Muscle layer of colon (tissue), 2 donors: ENCODE results near the gene TIMM22.
A peak's percentile ranks its signal among the peaks of the same experiment; 100 is the strongest.
"Not testable (repeated sequence)": the region's sequence is repeated elsewhere in the genome, so short reads cannot be mapped to it uniquely, and the experiment has no call there.

Experiments used
- H3K27ac ChIP-seq: one replicate; pipeline ENCODE4 v1.7.0; 2013; ENCODE audit warnings: low read depth, mild to moderate bottlenecking, low read length, moderate library complexity
- H3K27me3 ChIP-seq, 2 donors: one replicate each; pipeline ENCODE4 v1.7.0; 2013; ENCODE audit warnings: low read length in 2 of 2, mild to moderate bottlenecking in 2 of 2; ENCODE audit not compliant: insufficient read depth in 2 of 2, control insufficient read depth in 1 of 2
- H3K36me3 ChIP-seq: one replicate; pipeline ENCODE4 v1.7.0; 2013; ENCODE audit warnings: mild to moderate bottlenecking, low read length; ENCODE audit not compliant: insufficient read depth
- H3K4me1 ChIP-seq: one replicate; pipeline ENCODE4 v1.7.0; 2013; ENCODE audit warnings: mild to moderate bottlenecking, low read length; ENCODE audit not compliant: insufficient read depth
- H3K4me3 ChIP-seq, 2 donors: one replicate each; pipeline ENCODE4 v1.7.0; 2013; ENCODE audit warnings: low read length in 2 of 2, low read depth in 1 of 2, mild to moderate bottlenecking in 1 of 2, moderate library complexity in 1 of 2
- H3K9ac ChIP-seq: one replicate; pipeline ENCODE4 v1.7.0; 2013; ENCODE audit warnings: low read length
- H3K9me3 ChIP-seq: one replicate; pipeline ENCODE4 v1.7.0; 2013; ENCODE audit warnings: mild to moderate bottlenecking, low read length
- donor health status: abdominal sarcoma.
- donor health status: Adenocarcinoma of cecum.

Gene TIMM22

GRCh38 chr17:1047177-1047878 is 50.4 kb downstream of the TIMM22 start:
- Histone ChIP-seq H3K27ac (peak overlapping the region; percentile 54), H3K27me3 (no peaks in the 10 kb centered on the region), H3K36me3 (peaks cover 16% of the 10 kb centered on the region), H3K9ac (peak overlapping the region; percentile 44), H3K9me3 (no peaks in the 10 kb centered on the region), H3K4me1 (peaks cover 27% of the 10 kb centered on the region), H3K4me3 (peak overlapping the region in 1 of 2 donors; percentile 8)

GRCh38 chr17:1047879-1048470 is 51.0 kb downstream of the TIMM22 start:
- Histone ChIP-seq H3K27ac (peak overlapping the region; percentile 54), H3K9me3 (no peaks in the 10 kb centered on the region), H3K4me3 (no peak overlapping the region)

GRCh38 chr17:1048516-1049115 is 51.7 kb downstream of the TIMM22 start:
- peaks cover 21% of the 10 kb centered on the region for H3K4me1 ChIP-seq

More at GRCh38 chr17:1047879-1048470, 51.0 kb downstream of the TIMM22 start:
- Histone ChIP-seq H3K36me3 (peaks cover 12% of the 10 kb centered on the region), H3K9ac (no peak overlapping the region), H3K4me1 (peaks cover 27% of the 10 kb centered on the region), H3K27me3 (no peaks in the 10 kb centered on the region)

DNA sequence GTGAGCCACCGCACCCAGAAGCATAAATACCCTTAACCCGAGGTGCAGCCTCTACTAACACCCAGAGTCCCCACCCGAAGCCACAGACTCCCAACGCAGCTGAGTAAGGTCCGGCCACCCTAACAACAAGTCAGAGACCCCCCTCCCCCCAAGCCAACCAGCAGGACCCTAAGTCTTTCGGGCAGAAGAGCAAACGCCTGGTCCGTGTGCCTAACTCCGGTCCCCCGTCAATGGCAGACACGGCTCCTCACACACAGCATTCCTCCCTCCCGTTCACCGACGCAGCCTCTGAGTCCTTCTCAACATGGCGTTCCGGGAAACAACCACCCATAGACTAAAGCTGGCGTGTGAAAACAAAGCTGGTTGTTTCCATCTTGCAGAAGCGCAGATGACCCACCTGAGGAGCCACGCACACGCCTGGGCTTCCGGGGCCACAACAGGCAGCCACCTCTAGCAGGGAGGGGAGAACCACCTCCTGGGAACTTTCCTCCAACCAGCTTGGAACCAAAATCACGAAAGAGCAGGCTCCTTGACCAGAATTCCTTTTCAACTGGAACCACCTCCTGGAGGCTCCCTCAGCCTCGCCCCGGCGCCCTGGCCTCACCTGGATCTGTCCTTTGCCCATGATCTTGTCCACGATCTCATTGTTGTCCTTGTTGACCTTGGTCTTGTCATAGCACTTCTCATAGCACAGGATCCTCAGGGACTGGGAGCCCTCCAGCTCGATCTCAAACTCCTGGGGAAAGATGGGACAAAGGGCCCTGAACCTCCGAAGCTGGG is 52.7 kb downstream of the TIMM22 start:
- Histone ChIP-seq H3K27me3 (no peaks in the 10 kb centered on the region), H3K4me3 (no peak overlapping the region), H3K9me3 (no peaks in the 10 kb centered on the region), H3K27ac (no peak overlapping the region), H3K4me1 (peaks cover 21% of the 10 kb centered on the region), H3K36me3 (peaks cover 23% of the 10 kb centered on the region), H3K9ac (no peak overlapping the region)

More at GRCh38 chr17:1048516-1049115, 51.7 kb downstream of the TIMM22 start:
- H3K4me3 ChIP-seq, H3K9ac ChIP-seq, H3K27me3 ChIP-seq, H3K9me3 ChIP-seq: not testable (repeated sequence)
- peaks cover 15% of the 10 kb centered on the region for H3K36me3 ChIP-seq
- peak overlapping the region; percentile 54 for H3K27ac ChIP-seq

- peaks cover 27% of the 10 kb centered on the region for H3K36me3 ChIP-seq
- no peak overlapping the region for H3K9ac ChIP-seq
- no peaks in the 10 kb centered on the region for H3K27me3 ChIP-seq
- H3K27ac ChIP-seq: no peak overlapping the region
- H3K9me3 ChIP-seq: no peaks in the 10 kb centered on the region
- H3K4me1 ChIP-seq: peaks cover 21% of the 10 kb centered on the region
- H3K4me3 ChIP-seq: no peak overlapping the region
Measured at GRCh38 chr17:1050246-1050995, 53.5 kb downstream of the TIMM22 start.

GRCh38 chr17:1050996-1051925 is 54.3 kb downstream of the TIMM22 start:
- Histone ChIP-seq H3K9ac (no peak overlapping the region), H3K27ac (no peak overlapping the region), H3K36me3 (peaks cover 27% of the 10 kb centered on the region), H3K4me1 (peaks cover 27% of the 10 kb centered on the region), H3K4me3 (no peak overlapping the region), H3K9me3 (no peaks in the 10 kb centered on the region), H3K27me3 (no peaks in the 10 kb centered on the region)
